Measurements from ENCODE around the gene ASXL1. TPM values are rescaled to one million over a fixed set of nuclear protein-coding genes. Genes with fewer than 3 reads are reported as not detected.
"Not testable (repeated sequence)": the region's sequence is repeated elsewhere in the genome, so short reads cannot be mapped to it uniquely, and the experiment has no call there.

Gene ASXL1
- total and polyA plus RNA-seq, 5 donors from 2014 or later: 15.0 to 314 (median 21.7) TPM

DNA sequence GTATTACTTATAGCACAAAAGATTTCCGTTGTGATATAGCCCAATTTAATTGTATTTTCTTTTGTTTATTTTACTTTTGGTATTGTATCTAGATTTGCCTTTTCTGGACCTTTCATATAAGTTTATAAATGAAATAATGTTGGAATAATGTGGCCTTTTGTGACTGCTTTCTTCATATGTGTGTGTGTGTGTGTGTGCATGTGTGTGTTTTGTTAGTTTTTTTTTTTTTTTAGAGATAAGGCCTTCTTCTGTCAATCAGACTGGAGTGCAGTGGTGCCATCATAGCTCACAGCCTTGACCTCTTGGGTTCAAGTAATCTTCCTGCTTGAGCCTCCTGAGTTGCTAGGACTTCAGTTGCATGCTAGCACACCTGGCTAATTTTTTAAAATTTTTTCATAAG, 37.8 kb upstream of the ASXL1 start:
- ATAC-seq (ENCODE audit: low read depth in 2 of 2) (no peak), DNase-seq (no peak)
- no peak overlapping the region for H3K4me3 ChIP-seq (ENCODE audit: low read depth, low read length)
- H3K36me3 ChIP-seq (ENCODE audit: control insufficient read depth, insufficient read depth, low read length): peaks cover 30% of the 10 kb centered on the region
- no peaks in the 10 kb centered on the region for H3K4me1 ChIP-seq (ENCODE audit: control insufficient read depth, insufficient read depth, low read length, poor library complexity, severe bottlenecking)
- Mint-ChIP-seq H3K4me1 (peaks cover 0 to 8% (median 3%) of the 10 kb centered on the region in 4 donors), H3K4me3 (no peak overlapping the region), H3K9me3 (no peaks in the 10 kb centered on the region), H3K27ac (peak overlapping the region in 2 of 3 donors; percentile 31 to 79), H3K36me3 (peaks cover 35% of the 10 kb centered on the region), H3K27me3 (no peaks in the 10 kb centered on the region)
- H3K27me3 ChIP-seq (ENCODE audit: control insufficient read depth, insufficient read depth, low read length): no peaks in the 10 kb centered on the region
- H3K27ac ChIP-seq (ENCODE audit: insufficient read depth, low read length, poor library complexity, severe bottlenecking): no peak overlapping the region
- no peaks in the 10 kb centered on the region for H3K9me3 ChIP-seq (ENCODE audit: control insufficient read depth in 2 of 2, low read length in 2 of 2)

DNA sequence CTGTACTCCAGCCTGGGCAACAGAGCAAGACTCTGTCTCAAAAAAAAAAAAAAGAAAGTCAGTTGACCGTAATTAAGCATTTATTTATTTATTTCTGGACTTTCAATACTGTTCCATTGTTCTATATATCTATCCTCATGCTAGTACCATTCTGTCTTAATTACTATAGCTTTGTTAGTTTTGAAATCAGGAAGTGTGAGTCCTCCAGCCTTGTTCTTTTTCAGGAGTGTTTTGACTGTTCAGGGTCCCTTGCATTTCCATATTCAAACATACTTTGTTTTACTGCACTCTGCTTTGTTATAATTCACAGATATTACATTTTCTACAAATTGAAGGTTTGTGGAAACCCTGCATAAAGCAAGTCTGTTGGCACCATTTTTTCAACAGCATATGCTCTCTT, 36.7 kb upstream of the ASXL1 start:
- no peaks in the 10 kb centered on the region for H3K4me1 ChIP-seq (ENCODE audit: control insufficient read depth, insufficient read depth, low read length, poor library complexity, severe bottlenecking)
- Mint-ChIP-seq H3K4me1 (peaks cover 0 to 8% (median 3%) of the 10 kb centered on the region in 4 donors), H3K9me3 (no peaks in the 10 kb centered on the region), H3K36me3 (peaks cover 31% of the 10 kb centered on the region), H3K4me3 (no peak overlapping the region), H3K27ac (no peak overlapping the region), H3K27me3 (no peaks in the 10 kb centered on the region)
- DNase-seq: no peak
- no peak overlapping the region for H3K4me3 ChIP-seq (ENCODE audit: low read depth, low read length)
- H3K36me3 ChIP-seq (ENCODE audit: control insufficient read depth, insufficient read depth, low read length): peaks cover 20% of the 10 kb centered on the region
- H3K9me3 ChIP-seq (ENCODE audit: control insufficient read depth in 2 of 2, low read length in 2 of 2): no peaks in the 10 kb centered on the region
- H3K27me3 ChIP-seq (ENCODE audit: control insufficient read depth, insufficient read depth, low read length): no peaks in the 10 kb centered on the region
- no peak overlapping the region for H3K27ac ChIP-seq (ENCODE audit: insufficient read depth, low read length, poor library complexity, severe bottlenecking)
- ATAC-seq (ENCODE audit: low read depth in 2 of 2): no peak

DNA sequence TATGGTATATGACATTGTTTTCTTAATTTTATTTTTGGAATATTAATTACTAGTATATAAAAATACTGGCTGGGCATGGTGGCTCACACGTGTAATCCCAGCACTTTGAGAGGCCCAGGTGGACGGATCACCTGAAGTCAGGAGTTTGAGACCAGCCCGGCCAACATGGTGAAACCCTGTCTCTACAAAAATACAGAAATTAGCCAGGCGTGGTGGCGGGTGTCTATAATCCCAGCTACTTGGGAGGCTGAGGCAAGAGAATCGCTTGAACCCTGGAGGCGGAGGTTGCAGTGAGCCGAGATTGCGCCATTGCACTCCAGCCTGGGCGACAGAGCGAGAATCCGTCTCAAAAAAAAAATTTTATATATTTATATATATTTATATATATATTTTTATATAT, 35.9 kb upstream of the ASXL1 start:
- not testable (repeated sequence) for H3K9me3 Mint-ChIP-seq; H3K4me1 Mint-ChIP-seq; H3K4me3 ChIP-seq (ENCODE audit: low read depth, low read length); H3K27ac ChIP-seq (ENCODE audit: insufficient read depth, low read length, poor library complexity, severe bottlenecking); H3K27me3 Mint-ChIP-seq; H3K27me3 ChIP-seq (ENCODE audit: control insufficient read depth, insufficient read depth, low read length); H3K4me3 Mint-ChIP-seq; H3K4me1 ChIP-seq (ENCODE audit: control insufficient read depth, insufficient read depth, low read length, poor library complexity, severe bottlenecking); H3K9me3 ChIP-seq (ENCODE audit: control insufficient read depth in 2 of 2, low read length in 2 of 2); ATAC-seq (ENCODE audit: low read depth in 2 of 2); H3K27ac Mint-ChIP-seq; DNase-seq
- peaks cover 16% of the 10 kb centered on the region for H3K36me3 ChIP-seq (ENCODE audit: control insufficient read depth, insufficient read depth, low read length)
- peaks cover 31% of the 10 kb centered on the region for H3K36me3 Mint-ChIP-seq

DNA sequence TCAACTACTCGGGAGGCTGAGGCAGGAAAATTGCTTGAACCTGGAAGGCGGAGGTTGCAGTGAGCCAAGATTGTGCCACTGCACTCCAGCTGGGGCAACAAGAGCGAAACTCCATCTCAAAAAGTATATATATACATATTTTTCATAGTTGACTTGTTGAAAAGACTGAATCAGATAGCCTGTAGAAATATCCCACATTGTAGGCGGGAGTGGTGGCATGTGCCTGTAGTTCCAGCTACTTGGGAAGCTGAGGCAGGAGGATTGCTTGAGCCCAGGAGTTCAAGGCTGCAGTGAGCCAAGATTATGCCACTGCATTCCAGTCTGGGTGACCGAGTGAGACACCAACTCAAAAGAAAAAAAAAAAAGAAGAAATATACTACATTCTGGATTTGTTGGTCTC, 34.4 kb upstream of the ASXL1 start:
- H3K4me1 Mint-ChIP-seq; DNase-seq; H3K27ac ChIP-seq (ENCODE audit: insufficient read depth, low read length, poor library complexity, severe bottlenecking); H3K27me3 ChIP-seq (ENCODE audit: control insufficient read depth, insufficient read depth, low read length); H3K4me1 ChIP-seq (ENCODE audit: control insufficient read depth, insufficient read depth, low read length, poor library complexity, severe bottlenecking); H3K9me3 ChIP-seq (ENCODE audit: control insufficient read depth in 2 of 2, low read length in 2 of 2); H3K27ac Mint-ChIP-seq; H3K9me3 Mint-ChIP-seq; H3K4me3 Mint-ChIP-seq; H3K4me3 ChIP-seq (ENCODE audit: low read depth, low read length); H3K27me3 Mint-ChIP-seq; ATAC-seq (ENCODE audit: low read depth in 2 of 2): not testable (repeated sequence)
- H3K36me3 ChIP-seq (ENCODE audit: control insufficient read depth, insufficient read depth, low read length): peaks cover 14% of the 10 kb centered on the region
- peaks cover 33% of the 10 kb centered on the region for H3K36me3 Mint-ChIP-seq

DNA sequence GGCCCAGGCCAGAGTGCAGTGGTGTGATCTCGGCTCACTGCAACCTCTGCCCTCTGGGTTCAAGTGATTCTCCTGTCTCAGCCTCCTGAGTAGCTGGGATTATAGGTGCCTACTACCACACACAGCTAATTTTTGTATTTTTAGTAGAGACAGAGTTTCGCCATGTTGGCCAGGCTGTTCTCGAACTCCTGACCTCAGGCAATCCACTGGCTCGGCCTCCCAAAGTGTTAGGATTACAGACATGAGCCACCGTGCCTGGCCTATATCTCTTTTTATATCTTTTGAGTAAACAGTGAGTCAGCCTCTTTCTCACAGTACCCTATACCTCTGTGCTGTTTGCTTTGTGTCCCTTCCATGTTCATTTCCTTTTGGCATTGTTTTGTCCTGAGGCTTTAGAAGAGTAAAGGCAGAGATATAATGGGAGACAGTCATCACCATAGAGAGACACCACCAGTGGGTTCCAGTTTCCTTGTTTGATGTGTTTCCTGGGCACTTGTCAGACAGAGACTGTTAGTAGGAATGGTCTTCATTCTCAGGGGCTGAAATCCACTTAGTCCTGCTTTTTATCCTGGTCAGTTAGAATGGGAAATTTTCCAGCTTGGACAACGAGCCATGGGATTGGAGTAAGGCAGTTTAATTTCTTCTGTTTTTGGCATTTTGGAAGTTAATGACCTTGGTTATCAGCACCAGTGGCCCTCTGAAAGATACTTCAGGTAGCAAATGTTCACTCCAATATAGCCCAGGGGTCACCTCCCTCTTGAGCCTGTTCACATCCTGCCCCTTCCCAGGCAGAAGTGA, 32.2 kb upstream of the ASXL1 start:
- no peak for ATAC-seq (ENCODE audit: low read depth in 2 of 2)
- Mint-ChIP-seq H3K36me3 (peaks cover 37% of the 10 kb centered on the region), H3K27me3 (no peaks in the 10 kb centered on the region), H3K4me1 (peaks cover 0 to 2% (median 0%) of the 10 kb centered on the region in 4 donors), H3K4me3 (no peak overlapping the region), H3K27ac (peak overlapping the region in 1 of 3 donors; percentile 21), H3K9me3 (no peaks in the 10 kb centered on the region)
- Histone ChIP-seq H3K36me3 (ENCODE audit: control insufficient read depth, insufficient read depth, low read length) (peaks cover 26% of the 10 kb centered on the region), H3K27me3 (ENCODE audit: control insufficient read depth, insufficient read depth, low read length) (no peaks in the 10 kb centered on the region), H3K9me3 (ENCODE audit: control insufficient read depth in 2 of 2, low read length in 2 of 2) (no peaks in the 10 kb centered on the region), H3K4me1 (ENCODE audit: control insufficient read depth, insufficient read depth, low read length, poor library complexity, severe bottlenecking) (no peaks in the 10 kb centered on the region), H3K4me3 (ENCODE audit: low read depth, low read length) (no peak overlapping the region), H3K27ac (ENCODE audit: insufficient read depth, low read length, poor library complexity, severe bottlenecking) (no peak overlapping the region)
- no peak for DNase-seq

DNA sequence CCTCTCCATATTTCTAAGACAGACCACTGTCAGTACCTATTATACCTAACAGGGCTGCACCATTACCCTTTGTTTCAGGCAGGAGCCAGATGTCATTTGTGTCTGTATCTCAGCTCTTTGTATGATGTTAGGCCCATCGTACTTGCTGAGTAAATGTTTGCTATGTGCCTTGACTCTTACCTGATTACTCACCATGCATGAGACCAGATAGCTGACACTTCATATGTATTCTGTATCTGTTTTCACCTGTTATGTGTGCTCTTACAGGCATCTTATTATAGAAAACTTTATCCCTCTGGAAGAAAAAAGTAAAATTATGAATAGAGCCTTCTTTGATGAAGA, 31.7 kb upstream of the ASXL1 start:
- Mint-ChIP-seq H3K4me1 (peaks cover 0 to under 1% (median 0%) of the 10 kb centered on the region in 4 donors), H3K27me3 (no peaks in the 10 kb centered on the region), H3K9me3 (no peaks in the 10 kb centered on the region), H3K27ac (peak overlapping the region in 2 of 3 donors; percentile 1 to 21), H3K4me3 (no peak overlapping the region), H3K36me3 (peaks cover 36% of the 10 kb centered on the region)
- no peak for DNase-seq
- Histone ChIP-seq H3K4me1 (ENCODE audit: control insufficient read depth, insufficient read depth, low read length, poor library complexity, severe bottlenecking) (no peaks in the 10 kb centered on the region), H3K4me3 (ENCODE audit: low read depth, low read length) (no peak overlapping the region), H3K36me3 (ENCODE audit: control insufficient read depth, insufficient read depth, low read length) (peaks cover 31% of the 10 kb centered on the region), H3K9me3 (ENCODE audit: control insufficient read depth in 2 of 2, low read length in 2 of 2) (no peaks in the 10 kb centered on the region), H3K27ac (ENCODE audit: insufficient read depth, low read length, poor library complexity, severe bottlenecking) (no peak overlapping the region), H3K27me3 (ENCODE audit: control insufficient read depth, insufficient read depth, low read length) (no peaks in the 10 kb centered on the region)
- no peak for ATAC-seq (ENCODE audit: low read depth in 2 of 2)

DNA sequence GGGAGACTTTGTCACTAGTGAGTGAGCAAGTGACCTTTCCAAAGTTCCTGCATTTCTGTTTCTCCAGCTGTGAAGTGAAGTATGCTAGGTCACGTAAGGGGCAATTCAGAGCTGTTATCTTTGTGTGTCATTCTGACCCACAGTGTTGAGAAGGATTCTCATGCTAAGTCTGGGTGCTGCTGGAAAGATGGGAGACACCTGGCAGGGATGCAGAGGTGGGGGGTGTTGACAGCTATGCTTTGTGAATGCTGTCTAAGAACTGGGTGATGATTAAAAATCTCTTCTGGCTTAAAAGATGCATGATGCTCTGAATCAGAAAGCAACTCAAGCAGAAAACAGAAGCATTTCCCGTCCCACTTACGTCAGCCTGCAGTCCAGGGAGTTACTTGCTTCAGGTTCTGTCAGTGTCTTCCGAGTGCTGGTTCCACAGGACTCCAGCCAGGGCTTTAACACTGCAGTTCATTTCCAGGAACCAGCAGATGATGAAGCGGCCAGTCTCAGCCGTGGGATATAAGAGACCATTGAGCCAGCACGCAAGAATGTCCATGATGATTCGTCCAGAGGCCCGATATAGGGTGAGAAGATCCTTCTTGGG, 30.9 kb upstream of the ASXL1 start:
- Histone ChIP-seq H3K27me3 (ENCODE audit: control insufficient read depth, insufficient read depth, low read length) (no peaks in the 10 kb centered on the region), H3K4me1 (ENCODE audit: control insufficient read depth, insufficient read depth, low read length, poor library complexity, severe bottlenecking) (no peaks in the 10 kb centered on the region), H3K4me3 (ENCODE audit: low read depth, low read length) (no peak overlapping the region), H3K36me3 (ENCODE audit: control insufficient read depth, insufficient read depth, low read length) (peaks cover 34% of the 10 kb centered on the region), H3K27ac (ENCODE audit: insufficient read depth, low read length, poor library complexity, severe bottlenecking) (no peak overlapping the region), H3K9me3 (ENCODE audit: control insufficient read depth in 2 of 2, low read length in 2 of 2) (no peaks in the 10 kb centered on the region)
- DNase-seq (no peak), ATAC-seq (ENCODE audit: low read depth in 2 of 2) (no peak)
- Mint-ChIP-seq H3K27ac (no peak overlapping the region), H3K36me3 (peaks cover 42% of the 10 kb centered on the region), H3K4me1 (peaks cover 0 to 2% (median under 1%) of the 10 kb centered on the region in 4 donors), H3K9me3 (no peaks in the 10 kb centered on the region), H3K27me3 (no peaks in the 10 kb centered on the region), H3K4me3 (no peak overlapping the region)

Measured in CD4-positive, CD25-positive, alpha-beta regulatory T cell (primary cell).